NCI-H2171 (cell line): ENCODE data around the gene RPS6KA2.
"Not testable (repeated sequence)": the region's sequence is repeated elsewhere in the genome, so short reads cannot be mapped to it uniquely, and the experiment has no call there.

ENCODE experiments used
- DNase-seq: peaks from one replicate; lab custom pipeline; 2025; lab: John Stamatoyannopoulos, UW

RPS6KA2 gene

DNA sequence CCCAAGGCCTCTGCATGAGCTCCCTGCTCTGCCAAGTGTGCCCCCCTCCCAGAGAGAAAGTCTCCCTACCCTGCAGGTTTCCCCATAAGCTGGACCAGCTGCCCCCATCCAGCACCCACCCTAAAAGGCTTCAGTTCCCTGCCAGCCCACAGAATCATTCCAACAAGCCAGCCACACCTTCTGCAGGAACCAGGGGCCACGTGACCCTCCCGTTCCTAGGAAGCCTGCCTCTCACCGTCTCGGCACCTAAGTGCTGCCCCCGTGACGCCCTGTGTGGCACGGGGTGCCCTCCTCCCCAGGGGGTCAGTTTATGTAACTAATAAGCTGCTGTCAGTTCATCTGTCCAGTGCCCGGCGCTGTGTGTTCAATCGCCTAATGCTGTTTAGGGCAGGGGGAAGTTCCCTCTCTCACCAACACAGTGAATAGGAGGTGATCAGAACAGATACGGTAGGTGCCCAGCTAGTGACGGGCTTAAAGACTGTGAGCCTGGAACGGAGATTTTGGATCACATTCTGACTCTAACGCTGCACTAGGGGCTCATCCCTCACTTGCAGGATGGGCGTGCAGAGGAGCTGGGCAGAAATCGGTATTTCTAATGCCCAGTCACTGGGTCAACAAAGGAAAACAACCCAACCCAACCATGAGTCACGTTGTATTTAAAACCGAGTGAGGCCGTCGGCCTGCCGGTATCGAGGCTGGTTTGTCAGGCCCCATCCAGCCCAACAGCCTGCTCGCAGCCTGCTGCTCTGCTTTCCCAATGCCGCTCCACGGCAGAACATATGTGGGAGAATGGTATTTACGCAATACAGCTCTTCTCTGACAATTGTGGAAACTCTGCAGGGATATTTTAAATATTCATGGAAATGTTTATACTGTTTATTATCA lies 96.6 kb downstream of the RPS6KA2 start:
- no peak for DNase-seq

DNA sequence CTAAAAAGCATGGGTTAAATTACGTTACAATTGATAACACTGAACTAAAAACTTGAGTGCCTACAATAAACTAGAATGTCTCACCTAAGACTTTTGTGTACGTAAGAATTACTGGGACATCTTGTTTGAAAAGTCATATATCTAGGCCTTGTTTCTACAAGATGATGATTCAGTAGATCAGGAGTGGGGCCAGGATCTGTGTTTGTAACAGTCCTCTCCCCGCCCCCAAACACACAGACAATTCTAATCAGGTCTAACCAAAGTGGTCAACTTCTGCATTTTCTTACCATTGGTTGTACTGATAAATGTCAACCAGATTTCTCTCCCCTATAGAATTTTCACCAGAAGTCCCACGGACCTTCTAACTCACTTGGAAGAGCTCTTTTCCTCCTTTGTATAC lies 97.5 kb downstream of the RPS6KA2 start:
- DNase-seq = no peak

DNA sequence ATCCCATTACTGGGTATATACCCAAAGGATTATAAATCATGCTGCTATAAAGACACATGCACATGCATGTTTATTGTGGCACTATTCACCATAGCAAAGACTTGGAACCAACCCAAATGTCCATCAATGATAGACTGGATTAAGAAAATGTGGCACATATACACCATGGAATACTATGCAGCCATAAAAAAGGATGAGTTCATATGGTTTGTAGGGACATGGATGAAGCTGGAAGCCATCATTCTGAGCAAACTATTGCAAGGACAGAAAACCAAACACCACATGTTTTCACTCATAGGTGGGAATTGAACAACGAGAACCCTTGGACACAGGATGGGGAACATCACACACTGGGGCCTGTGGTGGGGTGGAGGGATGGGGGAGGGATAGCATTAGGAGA lies 98.0 kb downstream of the RPS6KA2 start:
- DNase-seq = not testable (repeated sequence)

DNA sequence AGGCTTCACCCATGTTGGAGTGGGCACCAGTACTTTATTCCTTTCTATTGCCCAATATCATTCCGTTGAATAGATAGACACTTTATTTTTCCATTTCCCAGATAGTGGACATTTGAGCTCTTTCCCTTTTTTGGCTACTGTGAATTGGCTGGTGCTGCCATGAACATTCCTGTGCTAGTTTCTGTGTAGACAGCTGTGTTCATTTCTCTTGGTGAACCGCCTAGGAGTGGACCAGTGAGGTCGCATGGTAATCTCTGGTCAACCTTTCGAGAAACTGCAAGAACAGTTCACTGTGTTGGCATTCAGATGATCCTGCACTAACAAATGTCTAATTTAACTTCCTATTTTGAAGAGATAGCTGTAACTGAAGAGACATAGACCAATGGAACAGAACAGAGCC lies 99.2 kb downstream of the RPS6KA2 start:
- no peak for DNase-seq

DNA sequence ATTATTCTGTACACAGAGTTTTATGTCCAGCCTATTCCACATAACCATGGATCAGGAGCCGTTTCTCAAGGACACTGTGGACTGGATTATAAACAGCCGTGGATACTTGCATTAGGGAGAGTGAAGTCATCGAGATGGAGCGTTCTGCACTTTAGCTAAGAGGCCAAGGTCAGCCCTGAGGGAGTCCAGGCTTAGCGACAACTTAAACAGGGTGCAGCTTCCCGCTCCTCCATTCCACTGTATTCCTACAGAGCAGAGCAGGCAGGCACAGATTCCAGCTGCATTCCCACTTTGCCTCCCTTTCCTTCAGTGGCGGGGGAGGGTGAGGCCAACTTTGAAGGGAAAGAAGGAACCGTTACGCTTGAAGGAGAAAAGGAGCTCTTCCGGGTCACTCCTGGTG lies 100.1 kb downstream of the RPS6KA2 start:
- no peak for DNase-seq

DNA sequence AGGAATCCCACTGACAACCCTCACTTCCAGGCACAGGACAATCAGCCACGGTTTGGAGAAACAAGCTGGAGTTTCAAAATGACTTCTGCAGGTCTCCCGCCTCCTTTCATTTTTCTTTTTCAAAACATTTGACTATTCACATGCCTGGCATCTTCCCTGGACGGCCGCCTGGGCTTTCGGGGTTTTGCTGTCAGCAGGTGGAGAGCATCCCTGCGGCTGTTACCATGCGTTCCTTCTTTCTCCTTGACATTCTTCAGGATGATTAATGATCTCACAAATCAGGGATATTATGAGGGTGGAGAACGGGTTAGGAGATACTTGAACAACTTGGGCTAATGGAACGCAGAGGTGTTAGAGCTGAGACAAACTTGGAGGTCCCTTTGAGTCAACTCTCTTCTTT lies 101.5 kb downstream of the RPS6KA2 start:
- no peak for DNase-seq

DNA sequence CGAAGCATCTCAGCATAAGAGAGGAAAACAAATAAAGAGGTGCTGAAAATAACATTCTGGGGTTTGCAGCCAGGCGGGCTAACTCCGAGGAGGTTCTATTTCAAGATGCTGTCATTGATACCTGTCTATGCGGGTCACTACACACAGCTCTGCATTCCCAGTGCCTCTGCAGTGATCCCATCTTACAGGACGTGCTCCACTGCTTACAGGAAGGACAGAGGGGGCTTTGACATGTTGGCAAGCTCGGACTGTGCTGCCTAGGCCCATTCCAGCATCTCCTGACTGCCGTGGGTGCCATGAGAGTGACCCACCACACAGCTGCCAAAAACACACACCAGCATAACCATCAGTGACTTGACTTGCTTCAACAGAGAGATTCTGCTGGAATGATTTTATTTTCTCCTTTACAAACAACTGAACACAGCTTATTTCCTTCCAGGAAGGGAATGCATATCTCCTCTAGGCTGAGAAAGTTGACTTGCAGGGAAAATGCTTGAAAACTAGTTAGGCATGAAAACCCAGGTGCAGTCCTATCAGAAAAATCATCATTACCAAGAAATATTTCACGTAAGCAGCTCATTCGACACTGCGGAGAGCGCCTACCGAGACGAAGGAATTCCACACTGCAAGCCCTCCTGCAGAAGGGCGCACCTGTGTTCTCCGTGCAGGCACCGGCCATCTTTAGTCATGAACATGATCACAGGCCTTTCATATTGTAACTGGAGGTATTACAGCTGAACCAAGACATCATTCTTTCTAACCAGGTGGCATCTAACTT lies 103.1 kb downstream of the RPS6KA2 start:
- no peak for DNase-seq

DNA sequence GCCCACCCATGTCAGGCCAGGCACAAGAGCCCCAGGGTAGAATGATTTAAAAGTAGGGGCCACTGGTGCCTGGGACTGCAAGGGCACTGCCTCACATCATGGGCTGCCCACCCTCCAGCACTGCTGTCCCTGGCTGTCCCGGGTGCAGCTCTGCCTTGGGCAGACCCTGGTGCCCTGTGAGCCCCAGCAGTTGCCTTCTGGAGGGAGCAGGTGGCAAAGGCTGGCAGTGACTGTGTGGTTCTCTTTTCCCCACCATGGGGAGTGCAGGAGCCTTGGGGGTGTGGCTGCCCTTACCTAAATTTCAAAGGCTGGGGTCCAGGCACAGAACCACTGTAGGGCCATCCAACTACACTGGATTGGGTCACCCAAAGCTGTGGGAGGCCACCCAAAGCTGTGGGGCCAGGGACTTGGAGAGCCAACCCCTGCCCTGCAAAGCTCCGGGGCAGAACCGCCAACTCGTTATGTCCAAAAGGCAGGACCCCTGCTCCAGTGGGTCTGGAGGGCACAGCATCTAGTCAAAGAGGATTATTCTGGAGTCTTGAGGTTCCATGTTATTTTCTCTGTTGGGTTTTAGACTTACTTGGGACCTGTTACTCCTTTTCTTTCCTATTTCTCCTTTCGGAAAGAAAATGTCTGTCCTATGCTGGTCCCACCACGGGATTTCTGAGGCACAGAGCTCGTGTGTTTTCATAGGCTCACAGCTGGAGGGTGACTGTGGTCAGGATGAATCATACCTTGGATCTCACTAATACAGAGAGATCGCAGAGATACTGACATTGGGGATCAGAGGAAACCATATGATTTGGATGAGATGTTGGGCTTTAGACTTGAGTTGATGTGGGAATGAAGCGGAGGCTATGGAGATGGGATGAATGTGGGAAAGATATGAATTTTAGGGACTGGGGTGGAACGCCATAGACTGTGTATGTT lies 105.9 kb downstream of the RPS6KA2 start:
- DNase-seq = no peak

DNA sequence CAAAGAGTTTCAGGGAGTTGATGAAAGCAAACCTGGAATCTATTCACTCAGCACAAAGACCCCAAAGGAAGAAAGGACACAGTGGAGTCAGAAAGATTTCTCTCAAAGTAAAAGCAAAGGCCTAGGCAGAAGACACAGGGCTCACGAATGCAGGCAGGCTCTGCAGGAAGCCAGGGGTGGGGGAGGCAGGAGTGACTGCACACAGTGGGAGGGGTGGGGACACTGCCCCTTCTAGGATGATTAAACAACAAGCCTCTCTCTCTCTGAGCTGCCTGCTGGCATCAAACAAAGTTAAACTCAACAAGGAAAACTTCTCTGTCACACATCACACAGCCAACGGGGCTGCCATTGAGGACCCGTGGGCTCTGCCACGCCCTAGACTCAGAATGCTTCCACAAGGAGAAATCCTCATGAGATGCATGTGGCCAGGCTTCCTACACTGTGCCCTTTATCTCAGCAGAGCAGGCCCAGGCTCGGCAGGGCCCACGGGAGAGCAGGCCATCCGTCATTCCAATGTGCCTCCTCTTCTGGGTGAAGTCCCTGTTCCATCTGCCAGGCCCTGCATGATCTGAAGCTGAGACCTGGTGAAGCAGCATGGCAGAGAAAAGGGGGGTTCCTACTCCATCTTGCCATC lies 110.7 kb downstream of the RPS6KA2 start:
- no peak for DNase-seq

DNA sequence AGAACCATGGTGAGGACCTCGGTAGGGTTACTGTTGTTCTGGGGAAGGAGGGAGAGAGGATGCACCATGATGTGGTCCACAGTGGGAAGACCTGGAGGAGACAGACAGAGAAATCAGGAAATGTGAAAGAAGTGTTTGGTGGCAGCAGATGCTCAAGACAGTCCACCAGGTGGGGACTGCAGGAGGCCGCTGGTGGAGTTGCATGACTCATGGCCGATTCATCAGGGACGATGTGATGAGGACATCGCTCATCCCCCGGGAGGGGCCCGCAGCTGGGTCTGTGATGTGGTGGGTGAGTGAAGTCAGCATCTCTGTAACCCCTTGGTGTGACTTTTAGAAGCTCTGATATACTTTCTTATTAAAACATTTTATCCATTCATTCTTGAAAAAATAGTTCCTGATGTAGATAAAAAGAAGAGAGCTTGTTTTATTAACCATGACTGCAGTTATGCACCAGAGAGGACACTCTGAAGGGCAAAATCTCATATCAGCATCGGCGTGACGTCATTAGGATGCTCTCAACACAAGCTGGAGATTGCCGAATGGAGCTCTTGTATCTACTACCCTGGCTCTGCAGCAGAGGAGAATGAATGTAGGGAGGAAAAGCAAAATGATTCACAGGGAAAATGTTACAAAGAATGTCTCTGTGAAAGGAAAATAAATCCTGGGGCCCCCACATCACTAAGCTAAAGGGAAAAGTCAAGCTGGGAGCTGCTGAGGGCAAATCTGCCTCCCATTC lies 111.8 kb downstream of the RPS6KA2 start:
- DNase-seq = no peak

DNA sequence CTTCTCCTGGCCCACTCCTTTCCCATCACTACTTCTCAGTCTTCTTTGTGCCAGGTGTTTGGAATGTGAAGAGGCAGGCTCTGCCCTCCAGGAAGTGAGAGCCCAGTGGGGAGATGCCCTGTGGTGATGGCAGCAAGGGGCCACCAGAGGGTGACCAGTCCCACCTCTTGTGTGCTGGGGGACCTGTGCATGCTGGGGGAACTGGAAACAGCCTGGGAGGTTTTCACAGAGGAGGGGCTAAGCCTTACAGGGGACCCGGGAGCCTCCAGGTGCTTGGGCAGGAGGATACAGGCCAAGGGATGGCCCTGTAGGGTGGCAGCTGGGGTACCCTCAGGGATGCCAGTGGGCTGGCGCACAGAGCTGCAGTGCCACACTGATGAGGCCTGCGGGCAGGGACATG lies 112.9 kb downstream of the RPS6KA2 start:
- no peak for DNase-seq

DNA sequence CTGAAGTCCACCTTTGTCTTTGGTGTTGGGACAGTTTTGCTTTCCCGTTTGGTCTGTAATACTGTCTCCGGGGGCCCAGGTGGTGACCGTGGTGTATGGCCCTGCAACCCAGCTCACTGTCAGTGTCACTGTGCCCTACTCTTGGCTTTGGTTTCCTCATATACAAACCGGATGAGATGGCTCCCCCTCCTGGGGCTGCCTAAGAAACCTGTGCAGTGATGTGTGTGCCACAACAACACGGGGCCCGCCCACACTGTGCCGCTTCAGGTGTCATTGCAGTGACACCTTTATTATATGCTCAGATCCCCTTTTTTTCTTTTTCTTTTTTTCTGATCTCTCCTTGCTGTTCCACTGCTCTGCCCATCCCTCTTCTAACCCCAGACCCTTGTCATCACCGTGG lies 114.5 kb downstream of the RPS6KA2 start:
- DNase-seq = no peak

DNA sequence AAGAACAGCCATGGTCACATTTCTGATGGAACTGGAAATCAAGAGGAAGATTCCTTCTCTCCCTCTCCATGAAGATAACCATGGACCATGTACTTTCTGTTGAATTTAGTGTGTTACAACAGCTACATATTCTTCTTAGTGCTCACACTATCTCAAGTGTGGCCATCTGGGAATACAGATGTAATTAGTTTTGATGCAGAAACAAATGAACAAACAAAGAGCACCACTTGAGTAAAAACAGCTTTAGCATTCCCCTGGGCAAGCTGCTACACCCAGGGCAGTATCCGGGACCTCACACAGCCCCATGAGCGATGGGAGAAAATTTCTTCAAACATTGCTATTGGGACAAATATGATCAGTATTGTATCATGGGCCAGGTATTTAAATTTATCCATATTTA lies 115.7 kb downstream of the RPS6KA2 start:
- DNase-seq = no peak

DNA sequence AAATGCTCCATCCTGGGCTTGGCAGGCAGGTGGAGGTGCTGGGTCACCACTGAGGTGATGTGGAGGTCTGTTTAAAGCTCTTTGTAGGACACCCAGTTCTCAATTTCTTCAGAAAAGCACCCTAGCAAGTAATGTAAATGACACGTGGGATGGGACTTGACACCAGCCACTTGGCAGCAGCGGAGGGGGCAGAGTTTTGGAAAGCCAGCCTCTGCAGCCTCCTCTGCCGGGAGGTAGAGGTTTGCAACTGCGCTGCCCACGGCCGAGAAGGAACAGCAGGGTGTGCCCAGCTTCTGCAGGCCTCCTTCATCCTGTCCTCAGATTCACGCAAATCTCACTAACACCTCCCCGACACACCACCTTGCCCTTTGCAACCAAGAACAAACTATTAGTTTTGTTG lies 117.9 kb downstream of the RPS6KA2 start:
- DNase-seq = no peak

DNA sequence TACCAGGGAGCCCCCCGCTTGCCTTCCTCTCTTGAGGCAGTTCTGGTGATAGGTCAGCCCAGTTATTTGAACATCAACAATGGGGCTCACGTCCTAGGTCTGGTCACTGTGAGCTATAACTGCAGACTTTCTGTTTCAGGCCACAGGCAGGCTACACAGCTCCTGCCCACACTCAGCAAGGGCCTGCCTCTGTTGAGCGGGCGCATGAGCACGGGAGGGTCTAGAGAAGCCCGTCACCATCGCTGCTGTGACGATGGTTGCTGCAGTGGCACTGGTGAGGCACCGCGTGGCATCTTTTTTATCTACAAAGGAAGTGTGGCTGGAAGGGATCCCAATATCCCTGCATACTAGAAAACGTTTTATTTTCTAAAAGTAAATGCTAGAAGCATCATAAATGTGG lies 118.3 kb downstream of the RPS6KA2 start:
- no peak for DNase-seq

DNA sequence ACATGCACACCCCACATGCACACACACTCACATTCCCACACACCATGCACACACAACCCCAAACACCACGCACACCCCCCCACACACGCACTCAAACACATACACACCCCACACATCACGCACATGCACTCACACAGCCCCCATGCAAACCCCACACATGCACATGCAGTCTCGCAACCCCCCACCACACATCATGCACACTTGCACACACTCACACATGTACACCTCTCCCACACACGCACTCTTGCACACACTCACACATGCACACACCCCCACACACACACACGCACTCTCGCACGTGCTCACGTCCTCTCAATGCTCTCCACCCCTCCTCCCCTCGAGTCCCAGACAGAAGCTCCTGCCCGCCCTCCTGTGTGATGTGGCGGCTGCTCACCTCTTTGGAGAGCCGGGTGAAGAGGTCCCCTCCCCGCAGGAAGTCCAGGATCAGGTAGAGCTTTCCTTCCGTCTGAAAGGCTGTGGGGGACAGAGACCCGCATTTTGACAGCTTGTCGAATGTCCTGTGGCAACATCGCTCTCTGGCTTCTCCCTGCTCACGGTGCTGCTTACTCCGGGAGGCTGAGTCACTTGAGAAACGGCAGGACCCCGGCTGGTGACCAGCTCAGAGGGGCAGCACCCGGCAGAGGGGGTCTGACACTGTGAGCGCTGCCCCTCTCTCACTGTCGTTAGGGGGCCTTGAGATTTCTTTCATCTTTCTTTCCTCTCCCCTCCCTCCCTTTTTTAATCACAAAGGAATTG lies 119.1 kb downstream of the RPS6KA2 start:
- DNase-seq = no peak

DNA sequence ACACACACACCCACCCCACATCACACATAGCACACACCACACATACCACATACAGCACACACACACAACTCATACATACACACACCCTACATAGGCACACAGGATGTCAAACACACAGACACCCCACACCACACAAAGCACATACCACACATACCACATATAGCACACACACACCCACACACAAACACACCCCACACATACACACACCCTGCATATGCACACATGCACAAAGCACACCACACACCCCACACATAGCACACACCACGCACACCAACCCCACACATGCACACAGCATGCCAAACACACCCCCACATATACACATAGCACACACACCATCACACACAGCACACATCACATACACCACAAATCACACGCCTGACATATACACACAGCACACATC lies 119.7 kb downstream of the RPS6KA2 start:
- DNase-seq = no peak

DNA sequence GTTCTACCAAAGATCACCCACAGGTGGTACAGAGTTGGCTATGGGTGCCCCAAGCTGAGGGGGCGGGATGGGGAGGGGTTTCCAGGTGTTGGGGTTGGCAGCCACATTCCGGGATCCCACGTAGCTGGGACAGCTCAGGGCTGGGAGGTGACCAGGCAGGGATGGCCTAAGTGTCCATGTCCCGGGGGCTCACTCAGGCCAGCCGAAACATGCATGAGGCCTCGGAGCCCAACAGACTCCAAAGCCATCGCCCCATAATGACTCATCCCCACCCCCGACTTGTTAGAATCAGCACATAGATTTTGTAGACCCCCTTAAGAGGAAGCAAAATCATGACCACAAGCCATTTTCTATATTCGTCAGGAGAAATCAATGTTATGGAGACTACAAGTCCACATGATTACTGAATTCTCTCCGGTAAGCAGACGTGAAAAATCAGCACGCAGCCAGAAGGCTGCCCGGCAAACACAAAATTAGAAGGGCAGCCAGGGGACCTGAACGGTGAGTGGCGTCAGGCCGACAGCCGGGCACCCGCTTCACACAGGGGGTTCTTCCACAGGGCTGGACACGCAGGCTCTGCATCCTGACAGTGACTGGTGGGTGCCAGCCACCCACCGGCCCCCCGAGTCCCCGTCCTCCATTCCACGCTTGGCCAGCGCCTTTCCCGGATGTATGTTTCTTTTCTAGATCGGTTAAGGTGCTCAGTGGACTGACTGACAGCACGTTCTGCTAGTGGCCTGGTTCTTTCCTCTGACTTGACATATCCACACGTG lies 121.7 kb downstream of the RPS6KA2 start:
- no peak for DNase-seq

DNA sequence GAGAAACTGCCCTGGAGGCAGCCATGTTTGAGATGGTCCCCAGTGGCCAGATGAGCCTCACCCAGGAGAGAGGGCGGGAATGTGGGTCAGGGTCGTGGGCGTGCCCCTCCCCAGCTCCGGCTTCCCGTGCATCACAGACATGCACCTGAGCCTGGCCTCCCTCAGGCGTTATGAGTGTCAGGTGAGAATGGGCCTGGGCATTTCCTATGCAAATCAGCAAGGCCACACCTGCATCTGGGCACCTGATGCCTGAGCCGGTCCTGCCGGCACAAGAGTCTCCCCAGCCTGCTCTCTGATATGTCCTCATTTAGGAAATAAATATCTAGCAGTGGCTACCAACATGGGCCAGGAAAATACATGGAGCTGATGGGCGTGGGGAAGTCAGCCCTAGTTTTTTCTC lies 123.0 kb downstream of the RPS6KA2 start:
- DNase-seq = no peak
